ENCODE results near the gene FGG. TPM values are rescaled to one million over a fixed set of nuclear protein-coding genes. Genes with fewer than 3 reads are reported as not detected.

FGG gene
- total and polyA plus RNA-seq, 2 of the 13 experiments (the other 11 are each of a cell fraction or from before 2014, with no cell fraction given) = 1,037 to 2,423 TPM

- TF ChIP-seq THRA (CRISPR knock-in tag; IDR thresholded peaks at IDR 0.05; ENCODE audit: borderline replicate concordance) (peak; percentile 39; the same call in 1 of the 2 replicates), ZNF598 (CRISPR knock-in tag; IDR thresholded peaks at IDR 0.05; ENCODE audit: borderline replicate concordance) (no peak), SAP130 (CRISPR knock-in tag; IDR thresholded peaks at IDR 0.05; ENCODE audit: low read depth) (0 out of 2 replicates have a peak, but pooled peaks have one; percentile 28), STAG1 (CRISPR knock-in tag; IDR thresholded peaks at IDR 0.05) (peak; percentile 96), ZMYM4 (CRISPR knock-in tag; IDR thresholded peaks at IDR 0.05) (peak; percentile 34; the same call in 1 of the 2 replicates), RARA (CRISPR knock-in tag; IDR thresholded peaks at IDR 0.05) (peak; percentile 42), ZNF432 (CRISPR knock-in tag; IDR thresholded peaks at IDR 0.05; ENCODE audit: borderline replicate concordance) (no peak), REXO4 (CRISPR knock-in tag; IDR thresholded peaks at IDR 0.05; ENCODE audit: borderline replicate concordance) (no peak), ZBTB44 (CRISPR knock-in tag; IDR thresholded peaks at IDR 0.05) (no peak), CTCF (CRISPR knock-in tag; IDR thresholded peaks at IDR 0.05) (peak; percentile 90), SATB2 (CRISPR knock-in tag; IDR thresholded peaks at IDR 0.05) (no peak), HMGXB4 (CRISPR knock-in tag; IDR thresholded peaks at IDR 0.05; ENCODE audit: borderline replicate concordance in 1 of 2, low read depth in 1 of 2) (peak; percentile 17 to 55; a peak in 1 of 4 replicates), ZNF564 (CRISPR knock-in tag; IDR thresholded peaks at IDR 0.05) (no peak), DRAP1 (CRISPR knock-in tag; IDR thresholded peaks at IDR 0.05) (0 out of 2 replicates have a peak, but pooled peaks have one; percentile 16), REST (IDR thresholded peaks at IDR 0.05; ENCODE audit: borderline replicate concordance in 1 of 2, low read depth in 1 of 2, low read length in 2 of 2) (no peak), TOPORS (CRISPR knock-in tag; IDR thresholded peaks at IDR 0.05) (no peak), ZNF10 (CRISPR knock-in tag; IDR thresholded peaks at IDR 0.05; ENCODE audit: borderline replicate concordance, low read depth) (no peak), ZBTB38 (CRISPR knock-in tag; IDR thresholded peaks at IDR 0.05) (no peak)
Measured at GRCh38 chr4:154618708-154619315, 6.4 kb upstream of the FGG start (continued).

All from HepG2 (cell line).